DOHH2 (cell line): ENCODE data around the gene CD3G.
"Not testable (repeated sequence)": the region's sequence is repeated elsewhere in the genome, so short reads cannot be mapped to it uniquely, and the experiment has no call there.

ENCODE experiments used
- CTCF ChIP-seq: fragments of 200-600 bp; sonication (generic); IDR thresholded peaks from one replicate; pipeline ENCODE4 v1.5.1; 2014; ENCODE audit warnings: antibody characterized with exemption, mild to moderate bottlenecking, low read depth, low read length; ENCODE audit not compliant: poor library complexity, severe bottlenecking
- EZH2phosphoT487 ChIP-seq: fragments of 200-600 bp; sonication (generic); IDR thresholded peaks from 2 replicates; pipeline ENCODE4 v1.6.1; 2017; ENCODE audit warnings: borderline replicate concordance, mild to moderate bottlenecking, antibody characterized with exemption, low read length, moderate library complexity, mixed read lengths

- not testable (repeated sequence) for TF ChIP-seq CTCF, EZH2phosphoT487
Observed at GRCh38 chr11:118402594-118402993, 58.5 kb downstream of the CD3G start.
